H9 (cell line): Measurements from ENCODE around the gene CX3CR1. TPM values are rescaled to one million over a fixed set of nuclear protein-coding genes. Genes with fewer than 3 reads are reported as not detected.

Experiments
- DNase-seq: peaks from one replicate; pipeline ENCODE4 v3.0.0-alpha.2; 2017
- H2AFZ ChIP-seq: one replicate; pipeline ENCODE4 v1.6.1; 2013; ENCODE audit warnings: mild to moderate bottlenecking, low read length, control low read depth, moderate library complexity
- H2AK5ac ChIP-seq: 2 replicates; pipeline ENCODE4 v1.6.1; 2013; ENCODE audit warnings: low read length, control low read depth, mixed read lengths; ENCODE audit not compliant: insufficient read length
- H2BK120ac ChIP-seq: one replicate; pipeline ENCODE4 v1.6.1; 2013; ENCODE audit warnings: low read depth, mild to moderate bottlenecking, low read length, control low read depth, inconsistent platforms; ENCODE audit not compliant: poor library complexity, severe bottlenecking
- H2BK12ac ChIP-seq: 2 replicates; pipeline ENCODE4 v1.6.1; 2013; ENCODE audit warnings: low read length, control low read depth, mixed read lengths, low read depth; ENCODE audit not compliant: insufficient read length
- H2BK15ac ChIP-seq: 2 replicates; pipeline ENCODE4 v1.6.1; 2013; ENCODE audit warnings: low read depth, low read length, control low read depth
- H2BK20ac ChIP-seq: one replicate; pipeline ENCODE4 v1.6.1; 2013; ENCODE audit warnings: low read depth, mild to moderate bottlenecking, low read length, control low read depth, inconsistent platforms; ENCODE audit not compliant: poor library complexity, severe bottlenecking
- H2BK5ac ChIP-seq: 2 replicates; pipeline ENCODE4 v1.6.1; 2013; ENCODE audit warnings: low read length, control low read depth, mixed read lengths; ENCODE audit not compliant: insufficient read length
- H3K14ac ChIP-seq: 2 replicates; pipeline ENCODE4 v1.6.1; 2013; ENCODE audit warnings: low read length, control low read depth; ENCODE audit not compliant: insufficient read depth
- H3K18ac ChIP-seq: 2 replicates; pipeline ENCODE4 v1.6.1; 2013; ENCODE audit warnings: low read depth, mild to moderate bottlenecking, mixed read lengths, low read length, control low read depth; ENCODE audit not compliant: insufficient read length
- H3K23ac ChIP-seq: 2 replicates; pipeline ENCODE4 v1.6.1; 2013; ENCODE audit warnings: low read length, control low read depth, mixed read lengths, low read depth; ENCODE audit not compliant: insufficient read length
- H3K23me2 ChIP-seq: 2 replicates; pipeline ENCODE4 v1.6.1; 2013; ENCODE audit warnings: low read depth, mild to moderate bottlenecking, mixed read lengths, low read length, control low read depth; ENCODE audit not compliant: insufficient read length, poor library complexity, severe bottlenecking
- H3K27ac ChIP-seq: 2 replicates; pipeline ENCODE4 v1.5.1; 2013; ENCODE audit warnings: low read length, control low read depth, mixed read lengths, low read depth; ENCODE audit not compliant: insufficient read length
- H3K27me3 ChIP-seq: 2 replicates; pipeline ENCODE4 v1.6.1; 2013; ENCODE audit warnings: low read length, control low read depth, inconsistent platforms; ENCODE audit not compliant: insufficient read depth
- H3K4ac ChIP-seq: 2 replicates; pipeline ENCODE4 v1.6.1; 2013; ENCODE audit warnings: low read depth, mild to moderate bottlenecking, control low read depth, inconsistent platforms, low read length, moderate library complexity
- H3K4me1 ChIP-seq: 2 replicates; pipeline ENCODE4 v1.6.1; 2013; ENCODE audit warnings: low read length, control low read depth, inconsistent platforms; ENCODE audit not compliant: insufficient read depth
- H3K4me2 ChIP-seq: 2 replicates; pipeline ENCODE4 v1.6.1; 2013; ENCODE audit warnings: low read length, control low read depth, mixed read lengths; ENCODE audit not compliant: insufficient read length, insufficient read depth
- H3K56ac ChIP-seq: 2 replicates; pipeline ENCODE4 v1.6.1; 2013; ENCODE audit warnings: low read depth, mild to moderate bottlenecking, mixed read lengths, low read length, control low read depth; ENCODE audit not compliant: insufficient read length
- H3K79me1 ChIP-seq: 2 replicates; pipeline ENCODE4 v1.6.1; 2013; ENCODE audit warnings: low read depth, mild to moderate bottlenecking, moderate library complexity, low read length, control low read depth, inconsistent platforms; ENCODE audit not compliant: insufficient read depth, poor library complexity, severe bottlenecking
- H3K79me2 ChIP-seq: 2 replicates; pipeline ENCODE4 v1.6.1; 2013; ENCODE audit warnings: low read length, control low read depth, inconsistent platforms; ENCODE audit not compliant: insufficient read depth
- H3K9ac ChIP-seq: 2 replicates; pipeline ENCODE4 v1.6.1; 2013; ENCODE audit warnings: low read length, control low read depth, mixed read lengths; ENCODE audit not compliant: insufficient read length; ENCODE audit errors: extremely low read depth
- H3K9me3 ChIP-seq: one replicate; pipeline ENCODE4 v1.6.1; 2013; ENCODE audit warnings: low read depth, low read length, inconsistent platforms; ENCODE audit not compliant: control insufficient read depth
- H3T11ph ChIP-seq: one replicate; pipeline ENCODE4 v1.6.1; 2013; ENCODE audit warnings: mild to moderate bottlenecking, low read length, control low read depth, inconsistent platforms
- H4K20me1 ChIP-seq: one replicate; pipeline ENCODE4 v1.6.1; 2013; ENCODE audit not compliant: control insufficient read depth, insufficient read length, insufficient read depth
- H4K5ac ChIP-seq: 2 replicates; pipeline ENCODE4 v1.6.1; 2013; ENCODE audit warnings: low read depth, mild to moderate bottlenecking, mixed read lengths, low read length, control low read depth; ENCODE audit not compliant: insufficient read length
- H4K8ac ChIP-seq: replicated peaks from 2 replicates; pipeline ENCODE4 v1.6.1; 2013; ENCODE audit warnings: low read length, control low read depth, mixed read lengths, low read depth; ENCODE audit not compliant: insufficient read length
- H4K91ac ChIP-seq: 2 replicates; pipeline ENCODE4 v1.6.1; 2013; ENCODE audit warnings: low read depth, mild to moderate bottlenecking, moderate library complexity, mixed read lengths, low read length, control low read depth; ENCODE audit not compliant: insufficient read length
- H3K27ac Mint-ChIP-seq, 3 experiments: 2 replicates in 2 of 3; 3 replicates in 1 of 3; pipeline ENCODE4 v1.8.0; 2020 to 2021; ENCODE audit warnings: mixed read lengths in 3 of 3, mild to moderate bottlenecking in 1 of 3, moderate library complexity in 1 of 3
- H3K27me3 Mint-ChIP-seq: 2 replicates; pipeline ENCODE4 v1.8.0; 2021; ENCODE audit warnings: low read depth, mild to moderate bottlenecking, moderate library complexity, mixed read lengths
- H3K36me3 Mint-ChIP-seq, 3 experiments: 2 replicates in 2 of 3; 3 replicates in 1 of 3; pipeline ENCODE4 v1.8.0; 2020 to 2021; ENCODE audit warnings: low read depth in 3 of 3, mixed read lengths in 3 of 3; ENCODE audit not compliant: insufficient read depth in 1 of 3
- H3K4me1 Mint-ChIP-seq, 2 experiments: 2 replicates each; pipeline ENCODE4 v1.8.0; 2020; ENCODE audit warnings: mixed read lengths in 2 of 2
- H3K4me3 Mint-ChIP-seq, 2 experiments: 2 replicates in 1 of 2; 3 replicates in 1 of 2; pipeline ENCODE4 v1.8.0; 2020 to 2021; ENCODE audit warnings: mild to moderate bottlenecking in 2 of 2, mixed read lengths in 2 of 2, moderate library complexity in 1 of 2
- H3K9me3 Mint-ChIP-seq, 2 experiments: 2 replicates in 1 of 2; 3 replicates in 1 of 2; pipeline ENCODE4 v1.8.0; 2020; ENCODE audit warnings: mild to moderate bottlenecking in 2 of 2, mixed read lengths in 2 of 2, moderate library complexity in 1 of 2
- WGBS: extraction: QIAGEN DNeasy Blood & Tissue Kit; methylation state at CpG from one replicate; pipeline ENCODE4 v1.1.7; 2013; ENCODE audit warnings: missing lambda C conversion rate, low lambda C conversion rate, mixed read lengths; ENCODE audit not compliant: insufficient read length; ENCODE audit errors: extremely low coverage; 5-methylcytosine and 5-hydroxymethylcytosine counted together
- total RNA-seq: library from RNA; stranded (reverse); gene quantifications from 2 replicates; pipeline ENCODE4 v1.2.1, GENCODE V29; 2021
- TF ChIP-seq, protein P1 (sequence below): fragments of 200-600 bp; sonication (generic); conservative IDR thresholded peaks from 3 replicates; pipeline ENCODE4 v1.8.0; 2021; ENCODE audit warnings: antibody characterized with exemption, mild to moderate bottlenecking

Gene CX3CR1
- total RNA-seq, 1 experiment from 2014 or later: not detected

DNA sequence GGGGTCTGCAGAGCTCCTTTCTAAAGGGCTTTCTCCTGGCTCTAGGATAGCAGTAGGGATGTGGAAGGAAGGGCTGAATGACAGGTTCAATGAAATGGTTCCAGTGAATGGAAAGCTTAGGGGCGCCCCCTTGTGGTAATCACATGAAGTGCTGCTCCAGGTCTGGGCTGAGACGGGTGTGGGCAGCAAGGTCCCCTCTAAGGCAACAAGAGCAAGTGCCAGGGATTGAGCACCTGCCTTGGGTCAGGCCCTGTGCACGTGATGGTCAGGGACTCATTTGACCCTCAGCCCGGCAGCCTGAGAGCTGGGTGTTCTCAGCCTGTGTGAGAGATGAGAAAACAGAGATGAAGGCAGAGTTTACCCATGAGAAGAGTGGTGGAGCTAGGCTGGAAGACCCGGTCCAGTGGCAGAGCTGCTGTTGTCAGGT is 12.1 kb upstream of the CX3CR1 start:
- Histone ChIP-seq H2AFZ (no peak overlapping the region), H3K9ac (no peak overlapping the region), H3K56ac (no peak overlapping the region), H4K20me1 (no peaks in the 10 kb centered on the region), H3K9me3 (no peaks in the 10 kb centered on the region), H3K4me2 (no peak overlapping the region), H4K8ac (no peak overlapping the region), H3K4ac (no peak overlapping the region), H3K14ac (no peak overlapping the region), H3K27me3 (no peaks in the 10 kb centered on the region), H3K79me1 (no peaks in the 10 kb centered on the region), H2BK15ac (no peak overlapping the region), H3K18ac (no peak overlapping the region), H2BK120ac (no peak overlapping the region), H2BK12ac (no peak overlapping the region), H3K23me2 (no peaks in the 10 kb centered on the region), H4K5ac (no peak overlapping the region), H3K27ac (no peak overlapping the region), H3K79me2 (no peaks in the 10 kb centered on the region), H2BK5ac (no peak overlapping the region), H3K4me1 (no peaks in the 10 kb centered on the region; the same call in 1 of the 2 replicates), H4K91ac (no peak overlapping the region), H3K23ac (no peak overlapping the region), H3T11ph (no peak overlapping the region), H2AK5ac (no peak overlapping the region), H2BK20ac (no peak overlapping the region)
- Mint-ChIP-seq H3K27me3 (no peaks in the 10 kb centered on the region), H3K36me3 (no peaks in the 10 kb centered on the region), H3K4me1 (peaks cover 4 to 5% of the 10 kb centered on the region in 2 experiments; a peak in 3 of 4 replicates), H3K9me3 (no peaks in the 10 kb centered on the region), H3K4me3 (no peak overlapping the region), H3K27ac (peak overlapping the region in 1 of 3 experiments; percentile 47; a peak in 1 of 7 replicates)
- DNase-seq: peak; percentile 89
- no CpG with 5 or more reads among the region's 5 CpGs for WGBS
- TF ChIP-seq, protein P1, sequence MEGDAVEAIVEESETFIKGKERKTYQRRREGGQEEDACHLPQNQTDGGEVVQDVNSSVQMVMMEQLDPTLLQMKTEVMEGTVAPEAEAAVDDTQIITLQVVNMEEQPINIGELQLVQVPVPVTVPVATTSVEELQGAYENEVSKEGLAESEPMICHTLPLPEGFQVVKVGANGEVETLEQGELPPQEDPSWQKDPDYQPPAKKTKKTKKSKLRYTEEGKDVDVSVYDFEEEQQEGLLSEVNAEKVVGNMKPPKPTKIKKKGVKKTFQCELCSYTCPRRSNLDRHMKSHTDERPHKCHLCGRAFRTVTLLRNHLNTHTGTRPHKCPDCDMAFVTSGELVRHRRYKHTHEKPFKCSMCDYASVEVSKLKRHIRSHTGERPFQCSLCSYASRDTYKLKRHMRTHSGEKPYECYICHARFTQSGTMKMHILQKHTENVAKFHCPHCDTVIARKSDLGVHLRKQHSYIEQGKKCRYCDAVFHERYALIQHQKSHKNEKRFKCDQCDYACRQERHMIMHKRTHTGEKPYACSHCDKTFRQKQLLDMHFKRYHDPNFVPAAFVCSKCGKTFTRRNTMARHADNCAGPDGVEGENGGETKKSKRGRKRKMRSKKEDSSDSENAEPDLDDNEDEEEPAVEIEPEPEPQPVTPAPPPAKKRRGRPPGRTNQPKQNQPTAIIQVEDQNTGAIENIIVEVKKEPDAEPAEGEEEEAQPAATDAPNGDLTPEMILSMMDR: peak; percentile 96
